ENCODE results near the gene HSD17B3. TPM values are rescaled to one million over a fixed set of nuclear protein-coding genes. Genes with fewer than 3 reads are reported as not detected.

The HSD17B3 gene
- total and polyA plus RNA-seq, 2 donors (not counting 3 experiments of a cell fraction or from before 2014, with no cell fraction given) = 0.46 TPM; not detected in 1

DNA sequence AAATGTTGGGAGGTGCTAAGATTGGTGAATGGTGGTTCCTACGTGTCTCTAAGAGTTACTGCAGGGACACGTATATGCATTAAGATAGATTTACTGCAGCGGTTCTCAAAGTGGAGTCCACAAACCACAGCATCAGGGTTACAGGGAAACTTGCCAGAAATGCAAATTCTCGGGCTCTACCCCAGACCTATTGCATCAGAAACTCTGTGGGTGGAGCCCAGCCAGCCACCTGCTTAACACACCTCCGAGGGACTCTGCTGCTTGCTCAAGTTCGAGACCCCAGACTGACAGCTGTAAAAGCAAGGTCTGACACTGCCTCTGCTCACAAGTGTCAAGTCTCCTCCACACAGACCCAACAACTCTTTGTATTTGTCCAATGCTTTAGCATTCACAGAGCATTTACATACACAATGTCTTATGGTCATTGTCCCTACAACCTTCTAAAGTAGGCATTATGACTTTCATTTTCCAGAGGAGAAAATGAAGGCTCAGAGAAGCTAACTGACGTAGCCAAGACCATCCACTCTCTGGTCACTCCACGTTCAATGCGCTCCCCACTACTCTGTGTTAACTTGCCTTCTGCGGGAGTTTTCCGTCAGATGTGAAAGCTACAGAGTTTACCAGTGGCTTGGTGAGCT, 48.8 kb downstream of the HSD17B3 start:
- Histone ChIP-seq H3K27ac (ENCODE audit: insufficient read depth, low read depth, low read length) (no peak overlapping the region), H3K4me1 (ENCODE audit: control insufficient read depth, extremely low read depth, insufficient read depth, low read length) (peaks cover 2% of the 10 kb centered on the region), H3K36me3 (ENCODE audit: control insufficient read depth in 2 of 2, extremely low read depth in 1 of 2, insufficient read depth in 2 of 2, low read length in 2 of 2) (no peaks in the 10 kb centered on the region), H4K20me1 (replicated peaks; ENCODE audit: control insufficient read depth, extremely low read depth, insufficient read depth, low read length) (no peaks in the 10 kb centered on the region), H3K79me2 (ENCODE audit: control insufficient read depth, insufficient read depth, low read length) (no peaks in the 10 kb centered on the region), H3K9me3 (replicated peaks; ENCODE audit: control insufficient read depth, insufficient read depth, low read length) (no peaks in the 10 kb centered on the region), H3K27me3 (ENCODE audit: control insufficient read depth in 2 of 2, insufficient read depth in 2 of 2, low read length in 2 of 2) (no peaks in the 10 kb centered on the region), H3K9me1 (replicated peaks; ENCODE audit: control insufficient read depth, extremely low read depth, insufficient read depth, low read length) (no peaks in the 10 kb centered on the region), H3K4me2 (ENCODE audit: insufficient read depth, low read length) (no peak overlapping the region), H3K4me3 (replicated peaks in 1 of 3; ENCODE audit: insufficient read depth in 1 of 3, low read depth in 1 of 3, low read length in 3 of 3) (no peak overlapping the region), H3K9ac (replicated peaks; ENCODE audit: extremely low read depth, insufficient read depth, low read length) (no peak overlapping the region), H2AFZ (ENCODE audit: low read depth, low read length) (no peak overlapping the region)
- ChIA-PET CTCF (no interaction called here), POLR2A (no interaction called here)
- DNase-seq (ENCODE audit: low read depth, low spot score) (no peak), FAIRE-seq (no peak)
- dilution Hi-C loops (cut with MboI; ENCODE audit: extremely low pct_ligation_motif_present, low sequenced_read_pairs) (no loop called here), intact Hi-C loops (cut with micrococcal nuclease) (no loop called here)
- TF ChIP-seq MYC (IDR thresholded peaks at IDR 0.05; ENCODE audit: low read depth, low read length) (no peak), FOS (IDR thresholded peaks at IDR 0.05; ENCODE audit: borderline replicate concordance, insufficient read depth, low read length) (no peak), GATA2 (IDR thresholded peaks at IDR 0.05; ENCODE audit: insufficient read depth, insufficient read length, low read depth, low read length) (no peak), POLR2A (IDR thresholded peaks at IDR 0.05; ENCODE audit: low read depth, low read length) (no peak), JUN (IDR thresholded peaks at IDR 0.05; ENCODE audit: borderline replicate concordance, insufficient read depth, insufficient read length, low read depth) (no peak), POLR2AphosphoS5 (IDR thresholded peaks at IDR 0.05; ENCODE audit: insufficient read depth, low read depth, low read length) (no peak), EZH2 (IDR thresholded peaks at IDR 0.05; ENCODE audit: borderline replicate concordance, low read depth, low read length, severe bottlenecking) (no peak)
- TF ChIP-seq, protein P1, sequence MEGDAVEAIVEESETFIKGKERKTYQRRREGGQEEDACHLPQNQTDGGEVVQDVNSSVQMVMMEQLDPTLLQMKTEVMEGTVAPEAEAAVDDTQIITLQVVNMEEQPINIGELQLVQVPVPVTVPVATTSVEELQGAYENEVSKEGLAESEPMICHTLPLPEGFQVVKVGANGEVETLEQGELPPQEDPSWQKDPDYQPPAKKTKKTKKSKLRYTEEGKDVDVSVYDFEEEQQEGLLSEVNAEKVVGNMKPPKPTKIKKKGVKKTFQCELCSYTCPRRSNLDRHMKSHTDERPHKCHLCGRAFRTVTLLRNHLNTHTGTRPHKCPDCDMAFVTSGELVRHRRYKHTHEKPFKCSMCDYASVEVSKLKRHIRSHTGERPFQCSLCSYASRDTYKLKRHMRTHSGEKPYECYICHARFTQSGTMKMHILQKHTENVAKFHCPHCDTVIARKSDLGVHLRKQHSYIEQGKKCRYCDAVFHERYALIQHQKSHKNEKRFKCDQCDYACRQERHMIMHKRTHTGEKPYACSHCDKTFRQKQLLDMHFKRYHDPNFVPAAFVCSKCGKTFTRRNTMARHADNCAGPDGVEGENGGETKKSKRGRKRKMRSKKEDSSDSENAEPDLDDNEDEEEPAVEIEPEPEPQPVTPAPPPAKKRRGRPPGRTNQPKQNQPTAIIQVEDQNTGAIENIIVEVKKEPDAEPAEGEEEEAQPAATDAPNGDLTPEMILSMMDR (IDR thresholded peaks at IDR 0.05; ENCODE audit: extremely low read depth in 1 of 2, insufficient read depth in 1 of 2, low read depth in 1 of 2, low read length in 2 of 2) = no peak
- TF ChIP-seq, protein P2, sequence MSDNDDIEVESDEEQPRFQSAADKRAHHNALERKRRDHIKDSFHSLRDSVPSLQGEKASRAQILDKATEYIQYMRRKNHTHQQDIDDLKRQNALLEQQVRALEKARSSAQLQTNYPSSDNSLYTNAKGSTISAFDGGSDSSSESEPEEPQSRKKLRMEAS (IDR thresholded peaks at IDR 0.05; ENCODE audit: insufficient read depth, insufficient read length) = no peak
- BruUV-seq (replicated peaks) = no TSS peak

Data from endothelial cell of umbilical vein (primary cell).